Mesothelial cell of epicardium (in vitro differentiated cells): ENCODE data around the gene SNRPE. TPM values are rescaled to one million over a fixed set of nuclear protein-coding genes. Genes with fewer than 3 reads are reported as not detected.

ENCODE experiments used
- DNase-seq, 2 experiments: peaks; one replicate each; pipeline ENCODE4 v3.0.0; 2021; ENCODE audit warnings: low spot score in 2 of 2; ENCODE audit not compliant: unreplicated experiment in 2 of 2
- H3K27ac Mint-ChIP-seq: 2 replicates; pipeline ENCODE4 v1.8.0; 2021; ENCODE audit warnings: mixed read lengths
- H3K27me3 Mint-ChIP-seq: 2 replicates; pipeline ENCODE4 v1.8.0; 2021; ENCODE audit warnings: low read depth, mixed read lengths
- H3K36me3 Mint-ChIP-seq: 2 replicates; pipeline ENCODE4 v1.8.0; 2021; ENCODE audit warnings: mixed read lengths
- H3K4me1 Mint-ChIP-seq: 2 replicates; pipeline ENCODE4 v1.8.0; 2021; ENCODE audit warnings: mixed read lengths
- H3K4me3 Mint-ChIP-seq: 2 replicates; pipeline ENCODE4 v1.8.0; 2021; ENCODE audit warnings: mild to moderate bottlenecking, moderate library complexity, mixed read lengths
- H3K9me3 Mint-ChIP-seq: 2 replicates; pipeline ENCODE4 v1.8.0; 2021; ENCODE audit warnings: mixed read lengths
- total RNA-seq: library from RNA; stranded (reverse); gene quantifications from 3 replicates; pipeline ENCODE4 v1.2.1, GENCODE V29; 2021
- TF ChIP-seq, protein P1 (sequence below): fragments of 200-600 bp; sonication (generic); IDR thresholded peaks from one replicate; pipeline ENCODE4 v1.5.0; 2021; ENCODE audit warnings: antibody characterized with exemption; ENCODE audit not compliant: unreplicated experiment

SNRPE gene
- total RNA-seq, 1 donor from 2014 or later = 186 TPM

DNA sequence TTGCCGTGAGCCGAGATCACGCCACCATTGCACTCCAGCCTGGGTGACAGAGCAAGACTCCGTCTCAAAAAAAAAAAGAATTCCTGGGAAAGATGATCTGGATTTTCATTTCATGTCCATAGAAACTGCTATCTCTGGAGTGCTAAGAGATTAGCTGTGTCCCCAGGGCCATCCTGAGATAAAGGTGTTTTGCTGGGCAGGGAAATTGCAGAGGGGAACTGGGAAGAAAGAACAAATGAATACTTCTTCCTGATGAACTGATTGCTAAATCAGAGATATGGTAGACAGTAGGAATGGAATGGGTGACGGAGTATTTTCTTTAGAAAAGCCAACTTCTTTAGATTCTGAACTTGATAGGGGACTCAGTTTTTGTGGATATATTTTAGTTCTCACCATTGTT is 19.2 kb downstream of the SNRPE start:
- DNase-seq = no peak
- Mint-ChIP-seq H3K27me3 (no peaks in the 10 kb centered on the region), H3K27ac (no peak overlapping the region), H3K36me3 (peaks cover 23% of the 10 kb centered on the region), H3K4me3 (no peak overlapping the region), H3K4me1 (no peaks in the 10 kb centered on the region), H3K9me3 (peaks cover 8% of the 10 kb centered on the region)
- TF ChIP-seq, protein P1, sequence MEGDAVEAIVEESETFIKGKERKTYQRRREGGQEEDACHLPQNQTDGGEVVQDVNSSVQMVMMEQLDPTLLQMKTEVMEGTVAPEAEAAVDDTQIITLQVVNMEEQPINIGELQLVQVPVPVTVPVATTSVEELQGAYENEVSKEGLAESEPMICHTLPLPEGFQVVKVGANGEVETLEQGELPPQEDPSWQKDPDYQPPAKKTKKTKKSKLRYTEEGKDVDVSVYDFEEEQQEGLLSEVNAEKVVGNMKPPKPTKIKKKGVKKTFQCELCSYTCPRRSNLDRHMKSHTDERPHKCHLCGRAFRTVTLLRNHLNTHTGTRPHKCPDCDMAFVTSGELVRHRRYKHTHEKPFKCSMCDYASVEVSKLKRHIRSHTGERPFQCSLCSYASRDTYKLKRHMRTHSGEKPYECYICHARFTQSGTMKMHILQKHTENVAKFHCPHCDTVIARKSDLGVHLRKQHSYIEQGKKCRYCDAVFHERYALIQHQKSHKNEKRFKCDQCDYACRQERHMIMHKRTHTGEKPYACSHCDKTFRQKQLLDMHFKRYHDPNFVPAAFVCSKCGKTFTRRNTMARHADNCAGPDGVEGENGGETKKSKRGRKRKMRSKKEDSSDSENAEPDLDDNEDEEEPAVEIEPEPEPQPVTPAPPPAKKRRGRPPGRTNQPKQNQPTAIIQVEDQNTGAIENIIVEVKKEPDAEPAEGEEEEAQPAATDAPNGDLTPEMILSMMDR = no peak

DNA sequence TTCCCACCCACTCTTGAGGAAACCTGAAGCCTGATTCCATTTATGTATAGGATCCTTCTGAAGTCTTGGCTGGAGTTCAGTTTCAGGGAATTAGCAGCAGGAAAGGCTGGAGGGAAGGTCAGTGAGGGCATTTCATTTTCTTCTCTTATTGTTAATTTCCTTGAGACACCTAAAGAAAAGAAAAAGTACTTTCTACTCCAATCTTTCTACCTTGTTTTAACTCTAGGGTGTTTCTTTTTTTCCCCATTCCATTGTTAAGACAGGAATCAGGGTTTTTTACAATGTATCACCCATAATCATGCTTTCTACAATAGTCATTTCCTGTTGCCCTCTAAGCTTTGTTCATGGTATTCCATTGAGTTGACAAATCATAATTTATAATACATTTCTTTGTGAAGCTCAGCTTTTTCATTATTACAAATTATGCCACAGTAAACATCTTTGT is 27.4 kb downstream of the SNRPE start:
- TF ChIP-seq, protein P1 = no peak
- Mint-ChIP-seq H3K27me3 (no peaks in the 10 kb centered on the region), H3K4me3 (no peak overlapping the region), H3K36me3 (peaks cover 7% of the 10 kb centered on the region), H3K4me1 (peaks cover 8% of the 10 kb centered on the region), H3K27ac (peak overlapping the region; percentile 77), H3K9me3 (peaks cover 7% of the 10 kb centered on the region)
- no peak for DNase-seq

DNA sequence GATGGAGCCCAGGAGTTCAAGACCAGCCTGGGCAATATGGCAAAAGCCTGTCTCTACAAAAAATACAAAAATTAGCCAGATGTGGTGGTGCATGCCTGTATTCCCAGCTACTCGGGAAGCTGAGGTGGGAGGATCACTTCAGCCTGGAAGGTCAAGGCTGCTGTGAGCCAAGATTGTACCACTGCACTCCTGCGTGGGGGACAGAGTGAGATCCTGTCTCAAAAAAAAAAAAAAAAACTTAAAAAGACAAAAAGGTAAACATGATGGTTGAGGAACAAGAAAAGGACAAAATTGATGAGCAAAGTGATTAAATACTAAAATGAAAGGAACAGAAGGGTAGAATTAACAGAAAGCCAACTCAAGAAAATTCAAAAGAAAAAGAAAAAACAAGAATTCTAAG is 30.6 kb downstream of the SNRPE start:
- no peaks in the 10 kb centered on the region for H3K27me3 Mint-ChIP-seq
- no peak overlapping the region for H3K27ac Mint-ChIP-seq
- H3K36me3 Mint-ChIP-seq = peaks cover 13% of the 10 kb centered on the region
- peaks cover 8% of the 10 kb centered on the region for H3K4me1 Mint-ChIP-seq
- peaks cover 18% of the 10 kb centered on the region for H3K9me3 Mint-ChIP-seq
- no peak overlapping the region for H3K4me3 Mint-ChIP-seq
- DNase-seq = no peak
- TF ChIP-seq, protein P1 = no peak

DNA sequence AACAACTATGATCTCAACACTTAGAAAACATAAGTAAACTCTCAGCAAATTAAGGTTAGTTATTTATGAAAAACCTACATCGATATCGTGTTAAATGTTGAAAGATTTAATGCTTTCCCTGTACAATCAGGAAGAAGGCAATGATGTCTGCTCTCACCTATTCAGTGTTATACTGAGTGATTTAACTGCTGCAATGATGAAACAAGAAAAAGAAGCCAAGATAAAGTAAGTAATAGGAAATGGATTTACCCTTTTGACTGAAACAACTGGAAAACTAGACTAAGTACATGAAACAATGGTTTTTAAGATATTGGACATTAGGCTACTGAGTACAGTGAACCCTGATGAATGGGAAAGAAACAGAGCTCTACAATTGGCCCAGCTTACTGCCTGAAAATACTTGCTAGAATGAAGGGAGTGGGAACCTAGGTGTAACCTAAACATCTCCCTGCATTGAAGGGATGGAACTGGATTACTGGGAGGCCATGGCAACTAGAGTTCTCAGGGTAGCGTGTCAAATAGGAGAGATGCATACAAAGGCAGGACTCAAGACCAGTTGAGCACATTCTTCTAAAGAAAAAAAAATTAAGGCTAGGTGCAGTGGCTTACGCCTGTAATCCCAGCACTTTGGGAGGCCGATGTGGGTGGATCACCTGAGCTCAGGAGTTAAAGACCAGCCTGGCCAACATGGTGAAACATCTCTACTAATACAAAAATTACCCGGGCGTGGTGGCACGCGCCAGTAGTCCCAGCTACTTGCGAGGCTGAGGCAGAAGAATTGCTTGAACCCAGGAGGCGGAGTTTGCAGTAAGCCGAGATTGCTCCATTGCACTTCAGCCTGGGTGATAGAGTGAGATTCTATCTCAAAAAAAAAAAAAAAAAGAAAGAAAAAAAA is 37.3 kb downstream of the SNRPE start:
- Mint-ChIP-seq H3K4me3 (no peak overlapping the region), H3K27me3 (no peaks in the 10 kb centered on the region), H3K9me3 (peaks cover 14% of the 10 kb centered on the region), H3K36me3 (peaks cover 7% of the 10 kb centered on the region), H3K4me1 (no peaks in the 10 kb centered on the region), H3K27ac (no peak overlapping the region)
- DNase-seq = no peak
- TF ChIP-seq, protein P1 = no peak

DNA sequence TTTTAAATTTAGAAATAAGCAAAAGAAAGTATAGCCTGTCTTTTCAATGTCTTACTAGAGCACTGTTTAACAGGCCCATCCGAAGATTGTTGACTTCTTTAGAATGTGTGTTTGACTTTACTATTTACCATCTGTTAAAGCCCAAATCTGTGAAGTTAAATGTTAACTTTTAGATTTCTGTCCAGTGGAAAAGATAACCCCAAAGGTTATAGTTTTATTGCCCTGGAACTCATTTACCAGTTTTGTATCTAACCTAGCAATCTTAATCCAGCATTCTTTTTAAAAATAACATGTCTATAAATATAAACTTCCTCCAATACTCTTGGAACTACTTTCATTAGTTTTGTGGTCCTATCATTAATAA is 37.9 kb downstream of the SNRPE start:
- Mint-ChIP-seq H3K36me3 (peaks cover 4% of the 10 kb centered on the region), H3K9me3 (peaks cover 13% of the 10 kb centered on the region), H3K4me3 (no peak overlapping the region), H3K27me3 (no peaks in the 10 kb centered on the region), H3K27ac (no peak overlapping the region), H3K4me1 (no peaks in the 10 kb centered on the region)
- TF ChIP-seq, protein P1 = no peak
- no peak for DNase-seq
